Measurements from ENCODE around the gene FOXC1. TPM values are rescaled to one million over a fixed set of nuclear protein-coding genes. Genes with fewer than 3 reads are reported as not detected.

The FOXC1 gene
- total and polyA plus RNA-seq, 2 experiments from 2014 or later, result 0.10 to 0.13 TPM

DNA sequence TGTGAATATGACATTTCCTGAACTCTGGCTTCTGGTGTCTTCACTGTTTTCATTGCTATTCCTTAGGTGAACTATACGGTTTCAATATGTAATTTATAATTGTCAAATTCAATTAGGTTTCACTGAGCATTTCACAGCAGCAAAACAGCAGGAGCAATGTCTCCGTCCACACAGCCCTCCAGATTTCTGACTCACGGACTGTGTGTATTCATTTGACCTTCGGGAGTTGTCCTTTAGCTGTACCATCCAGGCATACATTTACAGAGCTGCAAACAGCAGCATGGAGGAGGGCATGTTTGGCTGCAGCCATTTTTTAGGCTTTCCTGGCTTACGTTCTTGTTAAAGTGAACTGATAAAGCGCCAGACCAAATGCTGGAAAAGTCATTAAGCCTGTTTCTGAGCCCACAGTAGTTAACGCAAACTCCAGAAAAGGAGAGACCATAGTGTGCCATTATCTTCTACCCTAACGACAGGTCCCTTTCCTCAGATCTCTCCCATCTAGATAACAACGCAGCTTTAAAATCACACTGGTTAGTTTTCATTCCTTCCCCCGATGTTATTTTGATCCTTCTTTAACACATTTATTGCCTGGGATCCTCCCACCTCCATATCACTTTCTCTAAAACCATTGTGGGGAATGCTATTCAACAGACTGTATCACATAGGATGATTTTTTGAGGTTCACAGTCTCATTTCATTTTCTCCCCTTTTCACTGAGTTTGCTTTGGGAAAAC is 18.3 kb downstream of the FOXC1 start:
- ATAC-seq, result no peak
- H3K4me1 ChIP-seq (ENCODE audit: insufficient read depth), result peaks cover 14% of the 10 kb centered on the region
- no peak overlapping the region for H2AFZ ChIP-seq
- H4K20me1 ChIP-seq (replicated peaks; ENCODE audit: insufficient read depth), result peaks cover 45% of the 10 kb centered on the region
- Mint-ChIP-seq H3K4me3 (no peak overlapping the region), H3K4me1 (peaks cover 18% of the 10 kb centered on the region), H3K27ac (no peak overlapping the region), H3K36me3 (ENCODE audit: low read depth) (no peaks in the 10 kb centered on the region), H3K9me3 (no peaks in the 10 kb centered on the region), H3K27me3 (ENCODE audit: insufficient read depth, low read depth, poor library complexity) (peaks cover 69% of the 10 kb centered on the region)
- no peak overlapping the region for H3K4me3 ChIP-seq
- no peaks in the 10 kb centered on the region for H3K79me2 ChIP-seq (replicated peaks; ENCODE audit: insufficient read depth)
- TF ChIP-seq POLR2AphosphoS5 (IDR thresholded peaks at IDR 0.05; ENCODE audit: low read depth) (no peak), ZNF114 (CRISPR knock-in tag; IDR thresholded peaks at IDR 0.05) (no peak), STAT1 (IDR thresholded peaks at IDR 0.05; ENCODE audit: unreplicated experiment) (no peak), CREB1 (CRISPR knock-in tag; IDR thresholded peaks at IDR 0.05; ENCODE audit: low read depth) (no peak), ZNF331 (CRISPR knock-in tag; IDR thresholded peaks at IDR 0.05; ENCODE audit: low read depth) (no peak), EZH2 (IDR thresholded peaks at IDR 0.05; ENCODE audit: low read depth, unreplicated experiment) (no peak), EZH2phosphoT487 (IDR thresholded peaks at IDR 0.05; ENCODE audit: unreplicated experiment) (no peak), JUNB (IDR thresholded peaks at IDR 0.05; ENCODE audit: unreplicated experiment) (no peak)
- TF ChIP-seq, protein P1, sequence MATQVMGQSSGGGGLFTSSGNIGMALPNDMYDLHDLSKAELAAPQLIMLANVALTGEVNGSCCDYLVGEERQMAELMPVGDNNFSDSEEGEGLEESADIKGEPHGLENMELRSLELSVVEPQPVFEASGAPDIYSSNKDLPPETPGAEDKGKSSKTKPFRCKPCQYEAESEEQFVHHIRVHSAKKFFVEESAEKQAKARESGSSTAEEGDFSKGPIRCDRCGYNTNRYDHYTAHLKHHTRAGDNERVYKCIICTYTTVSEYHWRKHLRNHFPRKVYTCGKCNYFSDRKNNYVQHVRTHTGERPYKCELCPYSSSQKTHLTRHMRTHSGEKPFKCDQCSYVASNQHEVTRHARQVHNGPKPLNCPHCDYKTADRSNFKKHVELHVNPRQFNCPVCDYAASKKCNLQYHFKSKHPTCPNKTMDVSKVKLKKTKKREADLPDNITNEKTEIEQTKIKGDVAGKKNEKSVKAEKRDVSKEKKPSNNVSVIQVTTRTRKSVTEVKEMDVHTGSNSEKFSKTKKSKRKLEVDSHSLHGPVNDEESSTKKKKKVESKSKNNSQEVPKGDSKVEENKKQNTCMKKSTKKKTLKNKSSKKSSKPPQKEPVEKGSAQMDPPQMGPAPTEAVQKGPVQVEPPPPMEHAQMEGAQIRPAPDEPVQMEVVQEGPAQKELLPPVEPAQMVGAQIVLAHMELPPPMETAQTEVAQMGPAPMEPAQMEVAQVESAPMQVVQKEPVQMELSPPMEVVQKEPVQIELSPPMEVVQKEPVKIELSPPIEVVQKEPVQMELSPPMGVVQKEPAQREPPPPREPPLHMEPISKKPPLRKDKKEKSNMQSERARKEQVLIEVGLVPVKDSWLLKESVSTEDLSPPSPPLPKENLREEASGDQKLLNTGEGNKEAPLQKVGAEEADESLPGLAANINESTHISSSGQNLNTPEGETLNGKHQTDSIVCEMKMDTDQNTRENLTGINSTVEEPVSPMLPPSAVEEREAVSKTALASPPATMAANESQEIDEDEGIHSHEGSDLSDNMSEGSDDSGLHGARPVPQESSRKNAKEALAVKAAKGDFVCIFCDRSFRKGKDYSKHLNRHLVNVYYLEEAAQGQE (IDR thresholded peaks at IDR 0.05; ENCODE audit: unreplicated experiment), result no peak
- TF ChIP-seq, protein P2, sequence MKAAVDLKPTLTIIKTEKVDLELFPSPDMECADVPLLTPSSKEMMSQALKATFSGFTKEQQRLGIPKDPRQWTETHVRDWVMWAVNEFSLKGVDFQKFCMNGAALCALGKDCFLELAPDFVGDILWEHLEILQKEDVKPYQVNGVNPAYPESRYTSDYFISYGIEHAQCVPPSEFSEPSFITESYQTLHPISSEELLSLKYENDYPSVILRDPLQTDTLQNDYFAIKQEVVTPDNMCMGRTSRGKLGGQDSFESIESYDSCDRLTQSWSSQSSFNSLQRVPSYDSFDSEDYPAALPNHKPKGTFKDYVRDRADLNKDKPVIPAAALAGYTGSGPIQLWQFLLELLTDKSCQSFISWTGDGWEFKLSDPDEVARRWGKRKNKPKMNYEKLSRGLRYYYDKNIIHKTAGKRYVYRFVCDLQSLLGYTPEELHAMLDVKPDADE (IDR thresholded peaks at IDR 0.05), result no peak
- TF ChIP-seq, protein P3, sequence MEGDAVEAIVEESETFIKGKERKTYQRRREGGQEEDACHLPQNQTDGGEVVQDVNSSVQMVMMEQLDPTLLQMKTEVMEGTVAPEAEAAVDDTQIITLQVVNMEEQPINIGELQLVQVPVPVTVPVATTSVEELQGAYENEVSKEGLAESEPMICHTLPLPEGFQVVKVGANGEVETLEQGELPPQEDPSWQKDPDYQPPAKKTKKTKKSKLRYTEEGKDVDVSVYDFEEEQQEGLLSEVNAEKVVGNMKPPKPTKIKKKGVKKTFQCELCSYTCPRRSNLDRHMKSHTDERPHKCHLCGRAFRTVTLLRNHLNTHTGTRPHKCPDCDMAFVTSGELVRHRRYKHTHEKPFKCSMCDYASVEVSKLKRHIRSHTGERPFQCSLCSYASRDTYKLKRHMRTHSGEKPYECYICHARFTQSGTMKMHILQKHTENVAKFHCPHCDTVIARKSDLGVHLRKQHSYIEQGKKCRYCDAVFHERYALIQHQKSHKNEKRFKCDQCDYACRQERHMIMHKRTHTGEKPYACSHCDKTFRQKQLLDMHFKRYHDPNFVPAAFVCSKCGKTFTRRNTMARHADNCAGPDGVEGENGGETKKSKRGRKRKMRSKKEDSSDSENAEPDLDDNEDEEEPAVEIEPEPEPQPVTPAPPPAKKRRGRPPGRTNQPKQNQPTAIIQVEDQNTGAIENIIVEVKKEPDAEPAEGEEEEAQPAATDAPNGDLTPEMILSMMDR (conservative IDR thresholded peaks at IDR 0.05; ENCODE audit: low read depth in 2 of 2), result no peak
- TF ChIP-seq, protein P4, sequence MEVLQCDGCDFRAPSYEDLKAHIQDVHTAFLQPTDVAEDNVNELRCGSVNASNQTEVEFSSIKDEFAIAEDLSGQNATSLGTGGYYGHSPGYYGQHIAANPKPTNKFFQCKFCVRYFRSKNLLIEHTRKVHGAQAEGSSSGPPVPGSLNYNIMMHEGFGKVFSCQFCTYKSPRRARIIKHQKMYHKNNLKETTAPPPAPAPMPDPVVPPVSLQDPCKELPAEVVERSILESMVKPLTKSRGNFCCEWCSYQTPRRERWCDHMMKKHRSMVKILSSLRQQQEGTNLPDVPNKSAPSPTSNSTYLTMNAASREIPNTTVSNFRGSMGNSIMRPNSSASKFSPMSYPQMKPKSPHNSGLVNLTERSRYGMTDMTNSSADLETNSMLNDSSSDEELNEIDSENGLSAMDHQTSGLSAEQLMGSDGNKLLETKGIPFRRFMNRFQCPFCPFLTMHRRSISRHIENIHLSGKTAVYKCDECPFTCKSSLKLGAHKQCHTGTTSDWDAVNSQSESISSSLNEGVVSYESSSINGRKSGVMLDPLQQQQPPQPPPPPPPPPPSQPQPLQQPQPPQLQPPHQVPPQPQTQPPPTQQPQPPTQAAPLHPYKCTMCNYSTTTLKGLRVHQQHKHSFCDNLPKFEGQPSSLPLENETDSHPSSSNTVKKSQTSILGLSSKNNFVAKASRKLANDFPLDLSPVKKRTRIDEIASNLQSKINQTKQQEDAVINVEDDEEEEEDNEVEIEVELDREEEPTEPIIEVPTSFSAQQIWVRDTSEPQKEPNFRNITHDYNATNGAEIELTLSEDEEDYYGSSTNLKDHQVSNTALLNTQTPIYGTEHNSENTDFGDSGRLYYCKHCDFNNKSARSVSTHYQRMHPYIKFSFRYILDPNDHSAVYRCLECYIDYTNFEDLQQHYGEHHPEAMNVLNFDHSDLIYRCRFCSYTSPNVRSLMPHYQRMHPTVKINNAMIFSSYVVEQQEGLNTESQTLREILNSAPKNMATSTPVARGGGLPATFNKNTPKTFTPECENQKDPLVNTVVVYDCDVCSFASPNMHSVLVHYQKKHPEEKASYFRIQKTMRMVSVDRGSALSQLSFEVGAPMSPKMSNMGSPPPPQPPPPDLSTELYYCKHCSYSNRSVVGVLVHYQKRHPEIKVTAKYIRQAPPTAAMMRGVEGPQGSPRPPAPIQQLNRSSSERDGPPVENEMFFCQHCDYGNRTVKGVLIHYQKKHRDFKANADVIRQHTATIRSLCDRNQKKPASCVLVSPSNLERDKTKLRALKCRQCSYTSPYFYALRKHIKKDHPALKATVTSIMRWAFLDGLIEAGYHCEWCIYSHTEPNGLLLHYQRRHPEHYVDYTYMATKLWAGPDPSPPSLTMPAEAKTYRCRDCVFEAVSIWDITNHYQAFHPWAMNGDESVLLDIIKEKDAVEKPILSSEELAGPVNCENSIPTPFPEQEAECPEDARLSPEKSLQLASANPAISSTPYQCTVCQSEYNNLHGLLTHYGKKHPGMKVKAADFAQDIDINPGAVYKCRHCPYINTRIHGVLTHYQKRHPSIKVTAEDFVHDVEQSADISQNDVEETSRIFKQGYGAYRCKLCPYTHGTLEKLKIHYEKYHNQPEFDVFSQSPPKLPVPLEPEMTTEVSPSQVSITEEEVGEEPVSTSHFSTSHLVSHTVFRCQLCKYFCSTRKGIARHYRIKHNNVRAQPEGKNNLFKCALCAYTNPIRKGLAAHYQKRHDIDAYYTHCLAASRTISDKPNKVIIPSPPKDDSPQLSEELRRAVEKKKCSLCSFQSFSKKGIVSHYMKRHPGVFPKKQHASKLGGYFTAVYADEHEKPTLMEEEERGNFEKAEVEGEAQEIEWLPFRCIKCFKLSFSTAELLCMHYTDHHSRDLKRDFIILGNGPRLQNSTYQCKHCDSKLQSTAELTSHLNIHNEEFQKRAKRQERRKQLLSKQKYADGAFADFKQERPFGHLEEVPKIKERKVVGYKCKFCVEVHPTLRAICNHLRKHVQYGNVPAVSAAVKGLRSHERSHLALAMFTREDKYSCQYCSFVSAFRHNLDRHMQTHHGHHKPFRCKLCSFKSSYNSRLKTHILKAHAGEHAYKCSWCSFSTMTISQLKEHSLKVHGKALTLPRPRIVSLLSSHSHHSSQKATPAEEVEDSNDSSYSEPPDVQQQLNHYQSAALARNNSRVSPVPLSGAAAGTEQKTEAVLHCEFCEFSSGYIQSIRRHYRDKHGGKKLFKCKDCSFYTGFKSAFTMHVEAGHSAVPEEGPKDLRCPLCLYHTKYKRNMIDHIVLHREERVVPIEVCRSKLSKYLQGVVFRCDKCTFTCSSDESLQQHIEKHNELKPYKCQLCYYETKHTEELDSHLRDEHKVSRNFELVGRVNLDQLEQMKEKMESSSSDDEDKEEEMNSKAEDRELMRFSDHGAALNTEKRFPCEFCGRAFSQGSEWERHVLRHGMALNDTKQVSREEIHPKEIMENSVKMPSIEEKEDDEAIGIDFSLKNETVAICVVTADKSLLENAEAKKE (CRISPR knock-in tag; IDR thresholded peaks at IDR 0.05), result no peak
- no peak overlapping the region for H3K4me2 ChIP-seq
- no peaks in the 10 kb centered on the region for H3K9me2 ChIP-seq (ENCODE audit: insufficient read depth)
- no peak for DNase-seq (ENCODE audit: low spot score)
- peaks cover 68% of the 10 kb centered on the region for H3K27me3 ChIP-seq (ENCODE audit: insufficient read depth)
- 0 out of 2 replicates have a peak, but pooled peaks cover 9% of the 10 kb centered on the region for H3F3A ChIP-seq (replicated peaks; ENCODE audit: low read depth)
- H3K27ac ChIP-seq (ENCODE audit: low read depth), result no peak overlapping the region
- no peaks in the 10 kb centered on the region for H3K36me3 ChIP-seq (ENCODE audit: insufficient read depth)
